Activated gamma-delta T cell treated with Interleukin-2 at 50 U/mL for 16 hours (primary cell): ENCODE data around the gene PTPRD.
"Not testable (repeated sequence)": the region's sequence is repeated elsewhere in the genome, so short reads cannot be mapped to it uniquely, and the experiment has no call there.

Source experiments
- DNase-seq: peaks from one replicate; pipeline ENCODE4 v3.0.0-alpha.2; 2020

Gene PTPRD

DNA sequence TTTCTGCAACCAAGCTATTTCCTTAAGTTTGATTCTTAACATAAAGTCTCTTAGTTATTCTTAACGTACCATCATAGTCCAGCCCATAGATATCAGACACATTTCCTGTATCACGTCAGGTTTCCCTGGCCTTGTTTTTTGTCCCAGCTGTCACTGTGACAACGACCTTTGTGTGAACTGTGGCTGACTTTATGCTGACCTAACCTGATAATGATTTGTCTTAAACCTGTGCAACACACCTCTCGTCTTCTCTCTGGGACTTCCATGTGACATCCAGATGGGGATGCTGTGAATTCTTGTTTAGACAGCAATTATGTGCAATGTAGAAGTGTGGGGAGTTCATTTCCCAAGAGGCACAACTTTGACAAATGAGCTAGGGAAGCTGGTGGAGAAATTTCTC, 662.8 kb downstream of the PTPRD start:
- DNase-seq = no peak

DNA sequence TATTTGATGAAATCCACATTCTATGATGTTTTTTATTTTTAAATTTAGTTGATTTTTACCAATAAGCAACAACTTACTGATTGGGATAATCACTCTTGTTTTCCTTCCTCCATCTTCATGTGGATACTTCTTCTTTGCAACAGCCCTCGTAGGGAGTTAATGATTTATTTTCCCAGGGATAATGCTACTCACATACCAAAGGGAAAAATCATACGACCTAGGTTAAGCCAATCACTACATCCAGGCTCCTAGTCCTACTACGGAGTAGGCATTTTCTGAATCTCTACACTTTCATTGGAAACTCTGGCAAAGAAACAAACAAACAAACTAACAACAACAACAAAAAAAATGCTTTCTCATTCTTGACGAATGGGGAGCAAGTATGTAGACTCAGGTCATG, 663.4 kb downstream of the PTPRD start:
- DNase-seq = no peak

DNA sequence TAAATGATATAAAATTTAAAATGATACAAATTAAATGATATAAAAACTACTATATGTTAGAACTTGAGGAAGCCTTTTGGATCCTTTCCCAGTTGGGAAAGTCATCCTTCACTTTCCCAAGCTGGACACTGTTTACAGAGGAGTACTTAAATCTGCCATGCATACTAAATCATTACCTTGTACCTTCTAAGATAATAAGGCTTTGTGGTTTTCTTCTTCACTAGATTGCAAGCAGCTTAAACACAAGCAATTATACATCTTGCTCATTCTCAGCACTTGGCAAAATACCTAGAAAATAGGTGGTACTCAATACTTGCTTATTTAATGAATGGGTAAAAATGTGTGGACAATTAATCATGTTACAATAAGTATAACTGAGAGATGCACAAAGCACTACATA, 666.8 kb downstream of the PTPRD start:
- no peak for DNase-seq

DNA sequence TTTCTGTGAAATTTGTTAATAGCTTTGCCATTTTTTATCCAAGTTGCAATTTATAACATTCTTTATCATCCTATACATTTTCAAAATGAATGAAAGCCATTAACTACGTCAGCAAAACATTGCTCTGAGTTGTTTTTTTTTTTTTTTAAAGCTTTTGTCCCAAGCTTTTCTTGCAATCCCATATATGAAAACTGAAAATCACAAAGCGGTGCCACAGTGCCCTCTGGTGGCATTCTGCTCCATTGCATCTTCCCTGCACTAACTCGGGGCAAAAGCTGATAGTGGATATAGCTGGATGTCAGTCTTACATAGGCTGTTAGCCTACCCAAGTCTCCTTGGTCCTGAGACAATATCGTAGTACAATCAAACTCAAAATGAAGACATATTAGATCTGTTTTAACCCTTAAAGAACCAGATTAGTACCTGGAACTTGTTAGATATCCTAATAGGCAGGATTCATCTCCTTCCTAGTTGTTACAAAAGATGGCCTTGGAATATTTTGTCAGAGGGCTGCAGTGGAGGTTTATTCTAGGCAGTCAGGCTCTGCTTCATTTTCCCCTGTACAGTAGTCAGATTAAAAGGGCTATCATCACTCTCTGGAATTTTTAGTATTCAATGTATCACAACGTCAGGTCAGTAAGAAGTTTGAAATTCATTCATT, 669.9 kb downstream of the PTPRD start:
- DNase-seq = peak; percentile 23

DNA sequence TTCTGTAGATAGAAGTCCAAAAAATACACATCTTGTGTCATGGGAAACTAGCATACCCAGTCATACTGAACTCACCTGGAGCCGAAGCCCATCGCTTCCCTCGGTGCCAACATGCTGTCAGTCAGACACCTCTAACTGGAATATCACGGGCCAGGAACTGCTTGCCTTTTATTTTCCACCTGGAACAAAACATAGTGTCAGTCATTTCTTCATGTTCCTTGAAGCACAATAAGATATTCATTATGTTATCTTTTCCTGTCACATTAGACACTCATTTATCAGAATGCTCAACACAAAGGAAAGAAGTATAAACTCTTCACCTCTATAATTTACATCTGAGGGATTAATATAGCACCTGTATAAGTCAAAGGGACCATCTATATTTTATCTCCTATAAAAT, 674.4 kb downstream of the PTPRD start:
- DNase-seq = no peak

DNA sequence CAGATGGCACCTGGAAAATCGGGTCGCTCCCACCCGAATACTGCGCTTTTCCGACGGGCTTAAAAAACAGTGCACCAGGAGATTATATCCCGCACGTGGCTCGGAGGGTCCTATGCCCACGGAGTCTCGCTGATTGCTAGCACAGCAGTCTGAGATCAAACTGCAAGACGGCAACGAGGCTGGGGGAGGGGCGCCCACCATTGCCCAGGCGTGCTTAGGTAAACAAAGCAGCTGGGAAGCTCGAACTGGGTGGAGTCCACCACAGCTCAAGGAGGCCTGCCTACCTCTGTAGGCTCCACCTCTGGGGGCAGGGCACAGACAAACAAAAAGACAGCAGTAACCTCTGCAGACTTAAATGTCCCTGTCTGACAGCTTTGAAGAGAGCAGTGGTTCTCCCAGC, 681.3 kb downstream of the PTPRD start:
- not testable (repeated sequence) for DNase-seq

DNA sequence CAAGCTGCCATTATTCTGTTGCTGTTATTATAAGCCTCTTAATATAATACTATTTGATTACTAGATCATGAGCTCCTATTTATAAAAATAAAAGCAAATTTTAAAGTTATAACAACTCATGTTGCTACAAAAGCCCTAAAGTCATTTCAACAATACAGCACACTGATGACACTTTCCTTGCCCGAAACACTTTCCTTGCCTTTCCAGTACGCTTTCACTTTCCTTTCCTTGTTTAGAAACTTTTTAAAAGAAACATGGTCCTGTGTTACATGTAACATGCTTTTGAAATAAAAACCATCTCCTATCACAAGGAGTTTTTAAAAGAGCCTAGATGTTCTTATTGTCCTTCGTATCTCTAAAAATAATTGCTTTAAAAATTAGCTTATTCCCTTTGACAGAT, 688.4 kb downstream of the PTPRD start:
- no peak for DNase-seq

DNA sequence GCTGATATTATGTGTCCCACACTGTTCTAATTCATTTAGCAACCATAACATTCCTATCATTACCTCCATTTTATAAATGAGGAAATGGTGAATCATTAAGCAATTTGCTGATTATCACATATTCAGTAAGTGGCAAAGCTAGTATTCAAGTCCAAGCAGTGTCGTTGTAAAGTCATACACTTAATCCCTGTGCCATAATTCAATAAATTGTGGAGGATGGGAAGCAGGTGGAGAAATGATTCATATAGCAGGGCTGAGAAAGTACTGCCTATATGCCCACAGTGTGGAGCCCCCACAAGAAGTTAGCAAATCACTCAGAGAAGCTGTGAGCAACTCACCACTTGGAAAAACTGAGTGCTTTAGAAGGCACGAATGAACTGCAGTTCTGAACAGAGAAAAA, 691.0 kb downstream of the PTPRD start:
- DNase-seq = no peak

DNA sequence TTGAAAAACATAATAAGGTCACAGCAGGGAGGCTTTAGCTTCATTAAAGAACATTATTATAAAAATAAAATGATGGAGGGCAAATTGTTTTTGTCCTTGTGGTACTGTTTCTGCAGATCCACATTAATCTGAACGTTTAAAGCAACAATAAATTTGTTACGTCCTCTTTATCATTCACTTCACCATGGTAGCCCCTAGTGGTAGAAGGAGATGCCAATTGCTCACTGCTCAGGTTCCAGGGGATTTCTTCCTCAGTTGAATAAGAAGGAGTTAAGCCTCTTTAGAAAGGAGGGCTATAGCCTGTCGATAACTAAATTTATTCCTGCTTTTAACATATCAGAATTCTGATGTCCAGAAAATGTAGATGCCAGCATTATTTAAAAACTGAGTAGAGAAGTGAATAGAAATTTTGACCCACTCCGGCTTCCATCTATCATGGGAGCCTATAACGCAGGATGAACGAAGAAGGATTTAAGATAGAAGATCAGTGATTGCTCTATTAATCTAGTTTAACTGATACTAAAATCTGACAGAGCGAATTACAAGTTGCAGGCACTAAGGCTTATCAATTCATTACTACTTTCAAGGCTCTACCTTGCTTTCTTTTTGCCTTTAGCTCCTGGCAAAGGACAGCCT, 692.3 kb downstream of the PTPRD start:
- DNase-seq = no peak

DNA sequence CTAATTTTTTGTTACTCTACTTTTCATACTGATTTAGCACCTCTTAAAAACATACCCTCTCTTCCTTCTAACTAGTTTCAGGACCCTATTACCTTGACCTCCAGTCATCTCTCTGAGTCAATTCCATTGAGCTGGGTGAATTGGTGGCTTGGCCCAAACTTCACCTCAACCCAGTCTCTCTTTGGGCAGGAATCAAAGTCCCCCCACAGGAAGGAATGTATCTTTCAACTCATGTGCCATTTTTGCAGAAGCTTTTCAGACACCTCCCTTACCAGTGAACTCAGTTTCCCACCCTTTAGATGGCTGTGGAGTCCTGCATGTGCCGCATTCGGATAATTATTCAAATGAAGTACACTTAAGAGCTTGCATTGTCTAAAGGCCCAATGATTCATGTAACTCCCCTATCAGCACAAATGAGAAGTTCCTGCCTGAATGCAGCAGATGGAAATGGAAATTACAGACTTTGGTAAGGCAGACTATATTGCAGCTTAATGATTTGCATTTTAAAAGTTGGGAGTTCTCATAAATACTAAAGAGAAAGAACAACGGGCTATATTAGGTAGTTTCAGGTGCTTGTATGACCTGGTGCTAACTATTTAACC, 693.5 kb downstream of the PTPRD start:
- no peak for DNase-seq

DNA sequence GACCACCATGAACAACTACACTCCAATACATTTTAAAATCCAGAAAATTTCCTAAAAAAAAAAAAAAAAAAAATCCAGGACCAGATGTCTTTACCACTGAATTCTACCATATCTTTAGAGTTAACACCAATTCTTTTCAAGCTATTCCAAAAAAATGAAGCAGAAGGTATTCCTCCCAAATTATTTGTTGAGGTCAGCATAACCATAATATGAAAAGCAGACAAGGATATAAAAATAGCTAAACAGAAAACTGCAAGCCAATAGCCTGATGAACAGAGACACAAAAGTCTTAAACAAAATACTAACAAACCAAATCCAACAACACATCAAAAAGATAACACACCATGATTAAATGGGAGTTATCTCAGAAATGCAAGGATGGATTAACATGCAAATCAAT, 695.4 kb downstream of the PTPRD start:
- no peak for DNase-seq

DNA sequence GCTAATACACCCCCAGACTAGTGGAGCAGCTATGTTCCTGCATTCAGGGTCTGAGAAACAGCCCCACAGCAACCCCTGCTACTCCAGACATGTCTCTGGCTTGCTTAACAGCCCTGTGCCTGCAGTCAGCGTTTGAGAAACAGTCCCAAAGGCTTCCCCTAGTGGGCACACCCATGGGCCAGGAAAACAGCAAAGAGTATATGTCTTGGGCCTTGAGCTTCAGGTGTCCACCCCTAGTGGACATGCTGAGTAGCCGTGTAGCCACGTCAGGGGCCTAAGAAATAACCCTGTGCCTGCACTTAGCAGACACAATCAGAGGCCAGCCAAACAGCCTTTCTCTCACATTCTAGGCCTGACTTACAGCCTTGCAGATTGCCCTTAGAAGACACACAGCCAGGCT, 698.6 kb downstream of the PTPRD start:
- no peak for DNase-seq

DNA sequence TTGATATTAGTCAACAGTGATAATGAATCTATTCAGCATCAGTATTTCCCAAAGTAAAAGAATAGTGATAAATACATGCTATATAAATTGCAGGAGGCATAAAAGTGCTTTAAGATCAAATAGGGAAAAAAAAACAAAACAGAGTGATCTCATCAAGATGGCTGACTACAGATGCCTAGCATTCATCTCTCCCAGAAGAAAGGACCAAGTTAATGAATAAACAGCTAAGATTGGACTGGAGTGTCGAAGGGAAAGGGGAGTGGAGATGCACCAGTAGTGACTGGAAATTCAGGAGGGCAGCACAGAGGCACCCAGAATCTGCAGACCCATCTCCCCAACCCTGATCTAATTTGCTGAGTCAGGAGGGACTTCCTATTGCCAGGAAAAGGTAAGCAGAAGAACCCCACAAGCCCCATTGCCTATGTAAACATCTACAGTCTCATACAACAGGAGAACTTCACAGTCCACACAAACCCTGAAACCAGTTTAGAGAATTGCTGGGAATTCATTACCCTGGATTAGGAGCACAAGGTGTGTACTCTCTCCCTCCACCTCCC, 699.4 kb downstream of the PTPRD start:
- no peak for DNase-seq

DNA sequence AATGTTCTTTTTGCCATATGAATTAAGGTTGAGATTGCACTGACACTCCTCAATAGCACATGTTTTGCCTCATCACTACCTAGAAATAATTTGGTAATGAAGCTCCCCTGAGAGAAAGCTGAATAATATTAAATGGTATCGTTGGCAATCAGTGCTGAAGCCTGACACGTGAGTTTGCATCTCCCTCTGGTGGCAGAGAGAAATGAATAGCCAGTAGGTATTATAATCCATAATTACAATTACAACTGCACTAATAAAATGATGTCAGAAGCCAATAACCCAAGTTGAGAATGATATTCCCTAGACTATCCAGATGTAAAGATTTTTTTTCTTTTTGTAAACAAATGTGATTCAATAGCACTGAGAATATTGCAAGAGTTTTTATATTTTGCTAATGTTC, 700.3 kb downstream of the PTPRD start:
- DNase-seq = no peak

DNA sequence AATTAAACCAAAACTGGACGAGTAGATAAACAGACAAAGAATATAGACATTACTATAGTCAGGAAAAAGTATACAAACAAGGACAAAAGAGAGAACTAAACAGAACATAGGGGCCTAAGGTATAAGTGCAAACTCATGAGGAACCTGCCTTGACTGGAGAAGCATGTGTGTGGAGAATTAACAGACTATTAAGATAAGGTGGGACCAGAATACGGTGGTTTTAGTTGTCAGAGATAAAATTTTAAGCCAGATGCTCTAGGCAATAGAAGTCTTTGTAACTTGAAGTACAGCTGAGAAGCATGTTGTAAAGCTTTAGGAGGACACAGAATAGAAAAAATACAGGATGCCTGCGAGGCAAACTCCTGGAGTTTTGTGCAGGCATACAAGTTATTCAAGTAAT, 707.1 kb downstream of the PTPRD start:
- DNase-seq = no peak

DNA sequence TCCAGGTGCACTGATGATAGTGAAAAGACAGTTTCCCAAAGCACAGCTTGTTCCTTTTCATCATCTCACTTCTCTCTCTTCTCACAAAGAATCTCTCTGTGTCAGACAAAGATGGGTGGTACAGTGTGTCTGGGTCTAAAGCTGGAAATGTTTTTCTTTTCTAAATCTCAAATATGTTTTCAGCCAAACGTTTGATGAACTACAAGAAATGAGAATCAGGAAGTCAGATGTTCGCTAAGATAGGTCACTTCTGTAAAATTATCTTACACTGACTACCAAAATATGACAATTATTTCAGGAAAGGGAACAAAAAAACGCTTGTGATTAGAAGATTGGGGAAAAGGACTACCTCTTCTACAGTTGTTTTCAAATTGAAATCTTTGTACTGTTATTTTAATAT, 708.8 kb downstream of the PTPRD start:
- DNase-seq = no peak

DNA sequence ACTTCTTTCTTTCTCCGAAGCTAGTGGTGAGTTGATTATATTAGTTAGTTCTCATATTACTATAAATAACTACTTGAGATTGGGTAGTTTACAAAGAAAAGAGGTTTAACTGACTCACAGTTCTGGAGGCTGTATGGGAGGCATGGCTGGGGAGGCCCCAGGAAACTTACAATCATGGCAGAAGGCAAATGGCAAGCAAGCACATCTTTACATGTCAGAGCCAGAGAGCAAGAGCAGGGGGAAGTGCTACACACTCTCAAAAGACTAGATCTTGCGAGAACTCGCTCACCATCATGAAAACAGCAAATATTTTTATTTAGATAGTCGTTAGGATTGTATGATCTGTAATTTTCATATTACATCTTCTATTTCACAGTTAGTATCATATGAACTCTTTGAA, 711.2 kb downstream of the PTPRD start:
- no peak for DNase-seq

DNA sequence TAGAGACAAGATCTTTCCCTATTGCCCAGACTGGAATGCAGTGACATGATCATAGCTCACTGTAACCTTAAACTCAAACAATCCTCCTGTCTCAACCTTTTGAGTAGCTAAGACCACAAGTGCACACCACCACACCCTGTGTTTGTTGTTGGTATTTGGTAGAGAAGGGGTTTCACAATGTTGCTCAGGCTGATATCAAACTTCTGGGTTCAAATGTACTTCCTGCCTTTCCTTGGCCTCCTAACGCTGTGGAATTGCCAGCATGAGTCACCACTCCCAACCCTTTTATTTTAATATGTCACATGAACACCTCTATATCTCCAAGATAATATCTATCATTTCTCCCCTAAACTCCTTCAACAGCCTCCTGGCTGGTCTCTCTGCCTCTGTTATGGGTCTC, 719.0 kb downstream of the PTPRD start:
- no peak for DNase-seq

DNA sequence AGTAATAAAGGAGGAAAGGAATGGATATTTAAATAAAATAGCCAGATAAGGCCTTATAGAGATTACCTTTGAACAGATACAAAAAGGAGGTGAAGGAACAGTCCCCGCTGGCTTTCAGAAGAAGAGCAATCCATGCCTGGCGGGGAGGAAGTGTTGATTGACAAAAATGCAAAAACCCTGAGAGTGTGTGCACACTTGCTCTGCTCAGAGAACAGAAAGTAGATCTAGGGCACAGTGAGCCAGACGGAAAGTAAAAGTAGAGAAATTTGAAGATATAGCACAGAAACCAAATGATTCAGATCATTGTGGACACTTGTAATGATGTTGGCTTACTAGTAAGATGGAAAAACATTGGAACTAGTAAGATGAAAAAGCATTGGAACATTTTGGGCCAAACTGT, 720.6 kb downstream of the PTPRD start:
- no peak for DNase-seq

DNA sequence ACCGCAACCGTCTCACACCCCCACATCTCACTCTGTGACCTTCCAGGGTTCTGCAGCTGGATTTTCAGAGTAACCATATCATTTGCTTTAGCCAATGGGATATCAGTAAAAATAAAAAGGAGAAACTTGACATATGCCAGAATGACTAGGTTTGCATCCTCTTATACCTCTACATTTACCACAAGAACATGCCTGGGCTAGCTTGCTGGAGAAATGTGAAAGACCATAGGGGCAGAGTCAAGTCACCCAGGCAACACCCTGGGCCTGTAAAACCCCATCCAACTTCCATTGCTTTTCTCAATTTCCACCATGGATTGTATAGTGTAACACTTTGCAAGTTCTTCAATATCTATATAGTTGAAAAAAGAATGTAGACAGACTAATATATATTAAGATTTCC, 731.1 kb downstream of the PTPRD start:
- DNase-seq = no peak

DNA sequence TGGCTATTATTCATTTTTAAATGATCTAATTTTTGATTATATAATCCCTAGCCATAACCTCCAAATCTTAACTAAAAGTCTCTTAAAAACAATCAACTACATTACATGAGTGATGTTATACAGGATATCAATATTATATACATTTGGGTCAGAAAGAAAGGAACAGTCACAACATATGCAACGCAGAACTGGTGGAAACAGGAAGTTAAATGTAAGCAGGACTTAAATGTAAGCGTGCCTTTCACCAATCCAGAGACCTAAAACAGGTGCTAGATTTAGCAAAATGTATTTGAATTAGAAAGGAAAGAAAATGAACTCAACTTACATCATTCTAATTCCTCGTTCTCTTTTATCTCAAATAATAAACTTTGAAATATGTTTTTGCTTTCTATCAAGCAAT, 738.5 kb downstream of the PTPRD start:
- no peak for DNase-seq

DNA sequence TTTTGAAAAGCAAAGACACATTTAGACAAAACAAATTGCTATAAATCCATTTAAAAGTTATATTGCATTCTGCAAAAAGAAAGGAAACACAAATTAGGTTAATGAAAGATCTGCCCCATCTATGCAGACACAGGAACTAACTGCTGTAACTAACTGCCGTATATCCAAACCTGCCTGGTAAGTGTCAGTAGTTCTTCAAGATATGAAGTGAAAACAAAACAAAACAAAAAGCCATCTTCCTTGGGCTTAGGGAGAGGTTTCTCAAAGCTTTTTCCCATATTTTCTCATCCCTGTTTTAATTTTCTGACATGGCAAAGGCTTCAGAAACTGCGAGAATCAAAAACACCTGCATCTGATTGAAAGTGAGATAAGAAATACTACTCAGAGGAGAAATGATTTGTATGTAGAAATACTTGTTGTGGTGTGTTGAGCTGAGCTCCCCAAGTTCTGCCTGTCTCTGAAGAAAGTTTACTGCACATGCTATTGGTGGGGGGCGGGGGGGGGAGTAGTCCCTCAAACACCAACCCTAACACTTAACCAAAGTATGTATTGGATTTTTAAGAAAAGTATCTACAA, 750.5 kb downstream of the PTPRD start:
- no peak for DNase-seq

DNA sequence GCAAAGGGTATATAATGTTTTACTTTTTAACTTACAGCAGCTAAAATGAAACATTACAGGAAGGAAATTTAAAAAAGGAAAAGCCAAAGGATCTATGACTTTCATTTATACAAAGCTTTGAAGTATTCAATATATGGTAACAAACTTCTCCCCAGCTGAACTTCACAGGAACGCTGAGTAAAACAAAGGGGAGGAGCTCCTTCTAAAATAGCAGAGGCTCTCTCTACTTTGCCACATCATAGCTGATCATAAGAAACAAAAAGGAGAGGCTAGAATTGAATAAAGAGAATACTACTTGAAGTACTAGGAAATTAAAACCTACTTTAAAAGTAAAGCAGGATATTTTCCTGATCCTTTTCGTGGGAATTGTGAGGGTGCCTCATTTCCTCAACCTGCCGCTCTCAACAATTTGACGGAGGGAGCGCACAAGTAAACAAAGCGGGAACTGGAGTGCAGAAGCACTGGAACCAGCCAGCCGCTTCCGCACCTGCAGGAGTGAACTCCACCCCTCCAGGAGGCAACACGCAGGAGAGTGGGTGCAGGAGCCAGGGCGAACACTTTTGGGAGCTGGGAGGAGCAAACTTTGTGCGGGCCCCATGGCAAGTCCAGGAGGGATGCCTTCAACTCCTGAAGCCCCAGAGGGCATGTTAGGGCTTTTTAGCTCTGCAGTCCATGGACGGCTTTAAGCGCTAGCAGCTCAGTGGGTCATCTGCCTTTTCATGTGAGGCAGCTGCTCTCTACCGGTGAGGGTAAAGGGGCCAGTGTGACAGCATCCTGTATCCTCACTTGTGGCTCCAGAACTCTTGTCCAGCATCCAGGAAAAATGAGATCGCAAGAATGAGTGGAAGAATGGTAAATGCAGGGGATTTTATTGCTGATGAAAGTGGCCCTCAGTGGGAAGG, 757.4 kb downstream of the PTPRD start:
- DNase-seq = no peak
